Neuronal stem cell (in vitro differentiated cells): Measurements from ENCODE around the gene HOXB1.

Experiments
- DNase-seq: peaks from one replicate; pipeline ENCODE4 v3.0.0-alpha.2; 2013; ENCODE audit warnings: low spot score
- H2AFZ ChIP-seq: one replicate; pipeline ENCODE4 v1.6.1; 2013; ENCODE audit warnings: mild to moderate bottlenecking, low read length, inconsistent platforms
- H2AK5ac ChIP-seq: 2 replicates; pipeline ENCODE4 v1.6.1; 2013; ENCODE audit warnings: low read depth, mild to moderate bottlenecking, inconsistent platforms, low read length, moderate library complexity, mixed read lengths
- H2BK120ac ChIP-seq: 2 replicates; pipeline ENCODE4 v1.6.1; 2013; ENCODE audit warnings: low read depth, mild to moderate bottlenecking, inconsistent platforms, low read length, moderate library complexity, mixed read lengths
- H2BK12ac ChIP-seq: one replicate; pipeline ENCODE4 v1.6.1; 2013; ENCODE audit warnings: low read length, inconsistent platforms
- H2BK15ac ChIP-seq: 2 replicates; pipeline ENCODE4 v1.6.1; 2013; ENCODE audit warnings: mild to moderate bottlenecking, low read length, inconsistent platforms, mixed read lengths
- H2BK5ac ChIP-seq: one replicate; pipeline ENCODE4 v1.6.1; 2013; ENCODE audit warnings: inconsistent platforms, mild to moderate bottlenecking, low read length, moderate library complexity
- H3K14ac ChIP-seq: one replicate; pipeline ENCODE4 v1.6.1; 2013; ENCODE audit warnings: low read length, inconsistent platforms
- H3K18ac ChIP-seq: 2 replicates; pipeline ENCODE4 v1.6.1; 2013; ENCODE audit warnings: low read length, inconsistent platforms
- H3K23ac ChIP-seq: 2 replicates; pipeline ENCODE4 v1.6.1; 2013; ENCODE audit warnings: low read depth, mild to moderate bottlenecking, mixed read lengths, low read length, inconsistent platforms; ENCODE audit not compliant: poor library complexity
- H3K27ac ChIP-seq: replicated peaks from 3 replicates; pipeline ENCODE4 v1.5.1; 2013; ENCODE audit warnings: low read length, inconsistent platforms
- H3K27me3 ChIP-seq, 3 experiments: 2 replicates each; pipeline ENCODE4 v1.6.1; 2013; ENCODE audit warnings: low read length in 3 of 3, mild to moderate bottlenecking in 2 of 3, inconsistent platforms in 1 of 3, low read depth in 1 of 3, mixed read lengths in 1 of 3, moderate library complexity in 1 of 3; ENCODE audit not compliant: control insufficient read depth in 3 of 3, insufficient read depth in 3 of 3
- H3K36me3 ChIP-seq, 2 donors: replicated peaks in 1 of 2; 2 replicates each; pipeline ENCODE4 v1.6.1; 2013; ENCODE audit warnings: low read length in 2 of 2; ENCODE audit not compliant: control insufficient read depth in 2 of 2, insufficient read depth in 2 of 2
- H3K4ac ChIP-seq: 2 replicates; pipeline ENCODE4 v1.6.1; 2013; ENCODE audit warnings: inconsistent platforms, mild to moderate bottlenecking, low read length, moderate library complexity
- H3K4me1 ChIP-seq, 2 donors: 1 replicate in 1 of 2; 2 replicates in 1 of 2; pipeline ENCODE4 v1.6.1; 2013; ENCODE audit warnings: low read length in 2 of 2, low read depth in 1 of 2; ENCODE audit not compliant: control insufficient read depth in 2 of 2, insufficient read depth in 1 of 2
- H3K4me2 ChIP-seq: one replicate; pipeline ENCODE4 v1.6.1; 2013; ENCODE audit warnings: mild to moderate bottlenecking, low read length, inconsistent platforms; ENCODE audit not compliant: insufficient read depth, poor library complexity, severe bottlenecking
- H3K4me3 ChIP-seq, 2 donors: 2 replicates each; pipeline ENCODE4 v1.5.1; 2013; ENCODE audit warnings: low read length in 2 of 2, mild to moderate bottlenecking in 2 of 2, inconsistent platforms in 1 of 2, moderate library complexity in 1 of 2
- H3K79me1 ChIP-seq: one replicate; pipeline ENCODE4 v1.6.1; 2013; ENCODE audit warnings: low read depth, mild to moderate bottlenecking, inconsistent platforms, low read length, moderate library complexity
- H3K9ac ChIP-seq: one replicate; pipeline ENCODE4 v1.6.1; 2013; ENCODE audit warnings: mild to moderate bottlenecking, low read depth, low read length, inconsistent platforms; ENCODE audit not compliant: poor library complexity
- H3K9me3 ChIP-seq, 2 donors: replicated peaks in 1 of 2; 2 replicates each; pipeline versions ENCODE3 to v1.6.1; 2013; ENCODE audit warnings: low read length in 2 of 2, mild to moderate bottlenecking in 2 of 2, inconsistent platforms in 1 of 2, low read depth in 1 of 2, mixed read lengths in 1 of 2, moderate library complexity in 1 of 2; ENCODE audit not compliant: control insufficient read depth in 2 of 2, insufficient read depth in 1 of 2
- H4K8ac ChIP-seq: one replicate; pipeline ENCODE4 v1.6.1; 2013; ENCODE audit warnings: low read depth, mild to moderate bottlenecking, inconsistent platforms, low read length, moderate library complexity
- H4K91ac ChIP-seq: one replicate; pipeline ENCODE4 v1.6.1; 2013; ENCODE audit warnings: low read length, low read depth, mild to moderate bottlenecking, inconsistent platforms; ENCODE audit not compliant: poor library complexity
- WGBS, 2 donors: extraction: QIAGEN DNeasy Blood & Tissue Kit; methylation state at CpG; one replicate each; pipeline ENCODE4 v1.1.7; 2013; ENCODE audit warnings: missing lambda C conversion rate in 2 of 2, mixed read lengths in 1 of 2; ENCODE audit not compliant: insufficient read length in 2 of 2, insufficient replicate concordance in 1 of 2; ENCODE audit errors: extremely low coverage in 2 of 2; 5-methylcytosine and 5-hydroxymethylcytosine counted together

Gene HOXB1

GRCh38 chr17:48513666-48514455 lies 16.9 kb downstream of the HOXB1 start:
- WGBS, 2 donors, result no CpG with 5 or more reads among the region's 6 CpGs
- no peak overlapping the region for H3K9ac ChIP-seq
- no peak overlapping the region for H2BK120ac ChIP-seq
- H3K4me1 ChIP-seq, result no peaks in the 10 kb centered on the region
- no peak overlapping the region for H3K18ac ChIP-seq
- H2BK5ac ChIP-seq, result no peak overlapping the region
- no peak overlapping the region for H2AK5ac ChIP-seq
- H4K91ac ChIP-seq, result no peak overlapping the region
- H3K23ac ChIP-seq, result no peak overlapping the region
- no peak overlapping the region for H4K8ac ChIP-seq
- H2BK15ac ChIP-seq, result no peak overlapping the region
- no peak overlapping the region for H2AFZ ChIP-seq
- no peaks in the 10 kb centered on the region for H3K79me1 ChIP-seq
- no peak overlapping the region for H2BK12ac ChIP-seq
- H3K14ac ChIP-seq, result no peak overlapping the region
- no peak overlapping the region for H3K27ac ChIP-seq
- peaks cover 2 to 35% (median 16%) of the 10 kb centered on the region in 3 experiments for H3K27me3 ChIP-seq
- H3K9me3 ChIP-seq, result peaks cover 0 to 2% of the 10 kb centered on the region in 2 donors
- no peak overlapping the region for H3K4me2 ChIP-seq
- no peak for DNase-seq
- no peak overlapping the region for H3K4me3 ChIP-seq
- no peak overlapping the region for H3K4ac ChIP-seq
- no peaks in the 10 kb centered on the region for H3K36me3 ChIP-seq

GRCh38 chr17:48513097-48513496 lies 17.7 kb downstream of the HOXB1 start:
- no peaks in the 10 kb centered on the region for H3K4me1 ChIP-seq
- peaks cover 2 to 30% (median 16%) of the 10 kb centered on the region in 3 experiments for H3K27me3 ChIP-seq
- H2BK120ac ChIP-seq, result no peak overlapping the region
- no peak overlapping the region for H2AK5ac ChIP-seq
- H3K4ac ChIP-seq, result no peak overlapping the region
- H3K14ac ChIP-seq, result no peak overlapping the region
- H3K27ac ChIP-seq, result no peak overlapping the region
- no peak overlapping the region for H3K4me3 ChIP-seq
- H3K4me2 ChIP-seq, result no peak overlapping the region
- no CpG with 5 or more reads among the region's 7 CpGs for WGBS, 2 donors
- H2BK12ac ChIP-seq, result no peak overlapping the region
- H2BK15ac ChIP-seq, result no peak overlapping the region
- H4K91ac ChIP-seq, result no peak overlapping the region
- H3K9me3 ChIP-seq, result peaks cover 0 to 2% of the 10 kb centered on the region in 2 donors
- no peak overlapping the region for H2AFZ ChIP-seq
- H3K36me3 ChIP-seq, result no peaks in the 10 kb centered on the region
- H4K8ac ChIP-seq, result no peak overlapping the region
- DNase-seq, result no peak
- no peak overlapping the region for H2BK5ac ChIP-seq
- H3K18ac ChIP-seq, result no peak overlapping the region
- H3K9ac ChIP-seq, result no peak overlapping the region
- no peak overlapping the region for H3K23ac ChIP-seq
- no peaks in the 10 kb centered on the region for H3K79me1 ChIP-seq

GRCh38 chr17:48510761-48511604 lies 19.8 kb downstream of the HOXB1 start:
- no CpG with 5 or more reads among the region's 7 CpGs for WGBS, 2 donors
- Histone ChIP-seq H3K27me3 (peaks cover 0 to 20% (median 17%) of the 10 kb centered on the region in 3 experiments), H3K14ac (no peak overlapping the region), H3K4me1 (no peaks in the 10 kb centered on the region), H3K23ac (no peak overlapping the region), H3K9ac (no peak overlapping the region), H2AK5ac (no peak overlapping the region), H3K36me3 (no peaks in the 10 kb centered on the region), H3K4ac (no peak overlapping the region), H2AFZ (no peak overlapping the region), H4K91ac (no peak overlapping the region), H3K79me1 (no peaks in the 10 kb centered on the region), H2BK5ac (no peak overlapping the region), H3K18ac (no peak overlapping the region), H3K4me3 (no peak overlapping the region), H3K9me3 (peaks cover 0 to 2% of the 10 kb centered on the region in 2 donors), H4K8ac (no peak overlapping the region), H2BK12ac (no peak overlapping the region), H2BK120ac (no peak overlapping the region), H3K4me2 (no peak overlapping the region), H3K27ac (no peak overlapping the region), H2BK15ac (no peak overlapping the region)
- no peak for DNase-seq

- Histone ChIP-seq H3K27ac (no peak overlapping the region), H3K4ac (no peak overlapping the region), H2AK5ac (no peak overlapping the region), H4K91ac (no peak overlapping the region), H3K18ac (no peak overlapping the region), H4K8ac (no peak overlapping the region), H3K9ac (no peak overlapping the region), H3K14ac (no peak overlapping the region), H2BK12ac (no peak overlapping the region), H3K23ac (no peak overlapping the region), H3K4me1 (no peaks in the 10 kb centered on the region), H3K79me1 (no peaks in the 10 kb centered on the region), H2BK5ac (no peak overlapping the region), H3K27me3 (peaks cover 0 to 20% (median 15%) of the 10 kb centered on the region in 3 experiments), H3K9me3 (peaks cover 0 to 2% of the 10 kb centered on the region in 2 donors), H2BK15ac (no peak overlapping the region), H3K4me3 (no peak overlapping the region), H3K4me2 (no peak overlapping the region), H3K36me3 (no peaks in the 10 kb centered on the region), H2BK120ac (no peak overlapping the region), H2AFZ (no peak overlapping the region)
- no peak for DNase-seq
- WGBS, 2 donors, result no CpG with 5 or more reads among the region's 2 CpGs
These were observed 20.4 kb downstream of the HOXB1 start for GRCh38 chr17:48510381-48510760.
